K562 (cell line): Measurements from ENCODE around the gene ACTN4.

Source experiments
- ARID2 ChIP-seq: fragments of 450-650 bp; IDR thresholded peaks from 2 replicates; pipeline ENCODE4 v1.6.1; 2017; ENCODE audit warnings: antibody characterized with exemption, mild to moderate bottlenecking
- EZH2 ChIP-seq: IDR thresholded peaks from 2 replicates; pipeline ENCODE4 v1.6.1; 2012; ENCODE audit warnings: low read depth, mild to moderate bottlenecking, inconsistent platforms, low read length, borderline replicate concordance
- KAT2B ChIP-seq: IDR thresholded peaks from one replicate; pipeline ENCODE4 v1.6.1; 2012; ENCODE audit warnings: low read depth, mild to moderate bottlenecking, control low read depth, inconsistent platforms, low read length, moderate library complexity
- RHOXF2B ChIP-seq: fragments of 250-450 bp; sonication (Bioruptor Pico); conservative IDR thresholded peaks from 2 replicates; pipeline ENCODE4 v1.5.1; 2021
- SRF ChIP-seq, 2 experiments: fragments of 250-450, 450-650 bp in 1 of 2; sonication (Bioruptor Pico) in 1 of 2; sonication (generic) in 1 of 2; formaldehyde crosslinking; IDR thresholded peaks; 2 replicates each; pipeline versions ENCODE4 v1.5.0 to v1.5.1; 2020 to 2022; ENCODE audit warnings: mild to moderate bottlenecking in 1 of 2, missing genetic modification reagents in 1 of 2
- TEAD4 ChIP-seq, 2 experiments: sonication (generic) in 1 of 2; formaldehyde crosslinking in 1 of 2; IDR thresholded peaks; 2 replicates each; pipeline versions ENCODE4 v1.6.1 to v1.8.0; 2012 to 2022; ENCODE audit warnings: borderline replicate concordance in 1 of 2, inconsistent platforms in 1 of 2, low read length in 1 of 2, mild to moderate bottlenecking in 1 of 2, missing genetic modification reagents in 1 of 2
- TF ChIP-seq, protein P1 (sequence below), 3 experiments: IDR thresholded peaks in 2 of 3; conservative IDR thresholded peaks in 1 of 3; 2 replicates each; pipeline ENCODE4 v1.5.1; 2011 to 2012; ENCODE audit warnings: low read length in 3 of 3, mild to moderate bottlenecking in 3 of 3, control low read depth in 2 of 3, improper control_type of control experiment in 1 of 3, inconsistent platforms in 1 of 3, low read depth in 1 of 3, mixed read lengths in 1 of 3, moderate library complexity in 1 of 3; ENCODE audit not compliant: insufficient read depth in 2 of 3
- TF ChIP-seq, protein P2 (sequence below), 2 experiments: fragments of 450-650 bp in 1 of 2; sonication (generic) in 1 of 2; formaldehyde crosslinking in 1 of 2; IDR thresholded peaks in 1 of 2; conservative IDR thresholded peaks in 1 of 2; 2 replicates each; pipeline versions ENCODE4 v1.6.1 to v1.8.1; 2016 to 2023; ENCODE audit warnings: mild to moderate bottlenecking in 2 of 2, moderate library complexity in 2 of 2, inconsistent platforms in 1 of 2, missing genetic modification reagents in 1 of 2

DNA sequence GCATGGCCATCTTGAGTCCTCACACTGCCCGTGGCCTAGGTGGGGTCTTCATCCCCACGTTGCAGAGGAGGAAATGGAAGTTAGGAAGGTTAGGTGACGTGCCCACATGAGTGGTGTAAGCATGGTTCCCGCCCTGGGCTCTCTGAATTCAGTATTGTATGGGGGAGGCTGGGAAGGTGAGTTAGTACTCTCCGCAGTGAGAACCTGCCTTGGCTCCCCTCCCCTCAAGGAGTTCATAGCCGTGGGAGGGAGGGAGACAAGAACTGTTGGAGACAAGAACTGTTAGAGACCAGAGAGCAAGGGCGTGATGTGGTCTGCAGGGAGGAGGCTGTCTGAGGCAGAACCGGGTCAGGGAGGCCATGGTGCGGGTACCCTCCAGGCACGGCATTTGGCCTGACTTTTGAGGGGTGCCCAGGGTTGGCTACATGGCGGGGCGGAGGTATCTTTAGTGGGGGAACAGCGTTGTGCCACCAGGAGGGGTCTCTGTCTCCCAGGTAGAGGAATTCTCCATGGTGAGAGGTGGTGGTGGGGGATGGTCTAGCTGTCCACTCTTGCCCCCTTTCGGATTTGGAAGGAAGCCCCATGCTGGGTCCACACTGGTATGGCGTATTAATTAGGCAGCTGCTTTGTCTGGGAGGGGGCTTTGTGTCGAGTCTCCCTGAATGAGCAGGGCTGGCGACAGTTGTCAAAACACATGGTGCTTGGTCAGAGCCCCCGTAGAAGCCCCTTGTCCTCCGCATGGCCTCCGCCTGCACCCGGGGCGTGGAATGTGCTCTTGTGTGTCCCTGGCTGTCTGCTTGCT lies 51.0 kb downstream of the ACTN4 start:
- no peak for TF ChIP-seq SRF (CRISPR knock-in tag; IDR thresholded peaks at IDR 0.05)
- TF ChIP-seq, protein P1, sequence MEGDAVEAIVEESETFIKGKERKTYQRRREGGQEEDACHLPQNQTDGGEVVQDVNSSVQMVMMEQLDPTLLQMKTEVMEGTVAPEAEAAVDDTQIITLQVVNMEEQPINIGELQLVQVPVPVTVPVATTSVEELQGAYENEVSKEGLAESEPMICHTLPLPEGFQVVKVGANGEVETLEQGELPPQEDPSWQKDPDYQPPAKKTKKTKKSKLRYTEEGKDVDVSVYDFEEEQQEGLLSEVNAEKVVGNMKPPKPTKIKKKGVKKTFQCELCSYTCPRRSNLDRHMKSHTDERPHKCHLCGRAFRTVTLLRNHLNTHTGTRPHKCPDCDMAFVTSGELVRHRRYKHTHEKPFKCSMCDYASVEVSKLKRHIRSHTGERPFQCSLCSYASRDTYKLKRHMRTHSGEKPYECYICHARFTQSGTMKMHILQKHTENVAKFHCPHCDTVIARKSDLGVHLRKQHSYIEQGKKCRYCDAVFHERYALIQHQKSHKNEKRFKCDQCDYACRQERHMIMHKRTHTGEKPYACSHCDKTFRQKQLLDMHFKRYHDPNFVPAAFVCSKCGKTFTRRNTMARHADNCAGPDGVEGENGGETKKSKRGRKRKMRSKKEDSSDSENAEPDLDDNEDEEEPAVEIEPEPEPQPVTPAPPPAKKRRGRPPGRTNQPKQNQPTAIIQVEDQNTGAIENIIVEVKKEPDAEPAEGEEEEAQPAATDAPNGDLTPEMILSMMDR (IDR thresholded peaks at IDR 0.05 in 2 of 3, conservative IDR thresholded peaks at IDR 0.05 in 1 of 3; ENCODE audit: insufficient read depth in 2 of 3, low read depth in 1 of 3, low read length in 3 of 3), result no peak
- TF ChIP-seq EZH2, result no peak
- no peak for TF ChIP-seq TEAD4 (IDR thresholded peaks at IDR 0.05; ENCODE audit: low read length)
- TF ChIP-seq TEAD4 (CRISPR knock-in tag; IDR thresholded peaks at IDR 0.05; ENCODE audit: borderline replicate concordance), result no peak
- TF ChIP-seq ARID2, result no peak
- no peak for TF ChIP-seq KAT2B
- TF ChIP-seq, protein P2, sequence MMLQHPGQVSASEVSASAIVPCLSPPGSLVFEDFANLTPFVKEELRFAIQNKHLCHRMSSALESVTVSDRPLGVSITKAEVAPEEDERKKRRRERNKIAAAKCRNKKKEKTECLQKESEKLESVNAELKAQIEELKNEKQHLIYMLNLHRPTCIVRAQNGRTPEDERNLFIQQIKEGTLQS (IDR thresholded peaks at IDR 0.05), result no peak
- TF ChIP-seq, protein P2 (CRISPR knock-in tag; conservative IDR thresholded peaks at IDR 0.05), result no peak
- TF ChIP-seq RHOXF2B (CRISPR knock-in tag), result no peak
